Fibroblast of the aortic adventitia (primary cell): ENCODE data around the gene NPR2. TPM values are rescaled to one million over a fixed set of nuclear protein-coding genes. Genes with fewer than 3 reads are reported as not detected.
A peak's percentile ranks its signal among the peaks of the same experiment; 100 is the strongest.

ENCODE experiments used
- DNase-seq: peaks from one replicate; pipeline ENCODE4 v3.0.0-alpha.2; 2010; ENCODE audit warnings: low read depth
- H3K4me3 ChIP-seq: 2 replicates; pipeline ENCODE4 v1.5.1; 2011; ENCODE audit warnings: low read depth, mild to moderate bottlenecking, control low read depth, low read length, moderate library complexity
- CTCF ChIP-seq: IDR thresholded peaks from 2 replicates; pipeline ENCODE4 v1.5.1; 2011; ENCODE audit warnings: mild to moderate bottlenecking, low read length, control low read depth, inconsistent platforms; ENCODE audit not compliant: insufficient read depth
- total RNA-seq: library from RNA; depleted of rRNA; stranded (reverse); fragments of >200 nt; gene quantifications from 2 replicates; pipeline ENCODE4 v1.2.3, GENCODE V29; 2012; ENCODE audit warnings: low replicate concordance

The NPR2 gene
- total RNA-seq, 1 donor = 17.1 TPM

GRCh38 chr9:35814841-35815543 is 23.6 kb downstream of the NPR2 start, which contains the start of gene HINT2:
Gene HINT2, minus strand, starts transcription at chr9:35815042. Its CDS starts 63 bp downstream, at chr9:35814979.
- peak; percentile 99 for DNase-seq
- no peak for TF ChIP-seq CTCF
- peak within 1 kb of the TSS; percentile 82 for H3K4me3 ChIP-seq

GRCh38 chr9:35816708-35817107 is 25.3 kb downstream of the NPR2 start:
- no peak overlapping the region for H3K4me3 ChIP-seq
- no peak for DNase-seq
- no peak for TF ChIP-seq CTCF

- no peak for DNase-seq
- no peak overlapping the region for H3K4me3 ChIP-seq
- TF ChIP-seq CTCF = no peak
Measured at GRCh38 chr9:35818341-35818740, 26.9 kb downstream of the NPR2 start.

GRCh38 chr9:35820076-35820475 is 28.7 kb downstream of the NPR2 start:
- DNase-seq = peak; percentile 73
- H3K4me3 ChIP-seq = no peak overlapping the region
- no peak for TF ChIP-seq CTCF

- no peak overlapping the region for H3K4me3 ChIP-seq
- DNase-seq = no peak
- no peak for TF ChIP-seq CTCF
Measured at GRCh38 chr9:35822926-35823325, 31.5 kb downstream of the NPR2 start.

GRCh38 chr9:35826071-35826701 is 34.8 kb downstream of the NPR2 start:
- peak; percentile 82 for DNase-seq
- H3K4me3 ChIP-seq = no peak overlapping the region
- peak; percentile 91 for TF ChIP-seq CTCF
